ENCODE data around the gene NBEAL2.

NBEAL2 gene

DNA sequence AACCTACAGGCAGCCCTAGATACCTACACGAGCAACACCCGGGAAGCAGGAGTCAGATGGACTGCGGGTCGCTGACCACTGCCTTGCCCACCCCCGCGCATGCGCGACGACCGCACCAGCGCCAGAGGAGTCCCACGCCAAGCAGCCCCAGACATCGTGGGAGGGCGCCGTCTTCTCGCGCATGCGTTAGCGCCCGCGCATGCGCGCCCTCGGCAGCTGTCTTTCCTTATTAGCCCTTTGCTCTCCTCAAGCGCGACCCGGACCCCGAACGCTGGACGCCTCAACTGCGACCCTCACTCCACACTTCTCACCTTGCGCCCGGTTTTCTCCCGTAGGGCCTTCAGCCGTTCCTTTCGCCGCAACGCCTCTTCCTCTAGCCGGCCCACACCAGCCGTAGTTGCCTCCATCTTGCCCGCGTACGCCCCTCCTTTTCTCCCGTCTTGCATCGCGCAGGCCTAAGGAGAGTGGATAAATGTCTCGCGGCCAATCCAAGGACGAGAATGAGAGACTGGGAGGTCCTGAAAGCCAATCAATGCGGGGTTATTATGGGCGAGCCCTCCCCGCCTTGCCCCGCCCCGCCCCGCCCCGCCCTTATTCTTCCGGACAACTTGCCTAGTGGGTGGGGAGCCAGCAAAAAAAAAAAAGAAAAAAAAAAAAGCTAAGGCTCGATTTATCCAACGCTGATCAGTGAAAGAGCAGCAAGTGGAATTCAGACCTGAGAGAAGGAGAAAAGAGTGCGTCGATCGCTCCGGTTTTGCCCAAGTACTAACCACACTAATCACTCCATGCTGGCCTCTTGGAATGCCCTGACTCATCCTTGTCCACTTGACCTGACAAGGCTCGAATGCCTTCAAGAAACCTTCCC, 2.9 kb upstream of the NBEAL2 start, which contains the start of gene CCDC12:
CCDC12 (minus strand) TSS at position 420 of the 865 bp plus-strand sequence; CDS start at position 407, 13 bp downstream.
- Histone ChIP-seq H4K8ac (ENCODE audit: low read length) (peak within 1 kb of the TSS; percentile 71), H3K27me3 (ENCODE audit: control insufficient read depth in 1 of 2, insufficient read depth in 1 of 2, low read length in 2 of 2) (no peaks in the 10 kb centered on the region), H2BK5ac (ENCODE audit: low read depth, low read length, poor library complexity, severe bottlenecking) (peak within 1 kb of the TSS; percentile 99), H2AFZ (ENCODE audit: low read depth, low read length) (no peak within 1 kb of the TSS), H2BK12ac (ENCODE audit: low read length in 2 of 2) (peak within 1 kb of the TSS; percentile 47 to 51), H3K4me1 (ENCODE audit: control insufficient read depth, insufficient read depth, low read depth, low read length) (peaks cover 23% of the 10 kb centered on the region), H2BK15ac (ENCODE audit: low read depth, poor library complexity, severe bottlenecking) (peak within 1 kb of the TSS; percentile 44), H3K23ac (ENCODE audit: low read length in 2 of 2) (no peak within 1 kb of the TSS), H3K4me2 (ENCODE audit: low read length, poor library complexity, severe bottlenecking) (peak within 1 kb of the TSS; percentile 0), H3K9me3 (ENCODE audit: control insufficient read depth, low read length) (no peaks in the 10 kb centered on the region), H3K27ac (ENCODE audit: low read length, poor library complexity, severe bottlenecking) (peak within 1 kb of the TSS; percentile 94), H4K91ac (ENCODE audit: low read length) (peak within 1 kb of the TSS; percentile 85), H3K4me3 (ENCODE audit: insufficient read depth in 1 of 2, low read depth in 1 of 2, low read length in 2 of 2) (peak within 1 kb of the TSS; percentile 71 to 88), H3K18ac (ENCODE audit: low read depth in 1 of 2, low read length in 2 of 2) (peak within 1 kb of the TSS; percentile 49 to 99), H3K4ac (ENCODE audit: low read depth in 1 of 2, low read length in 2 of 2) (peak within 1 kb of the TSS; percentile 55 to 67), H3K79me1 (replicated peaks; ENCODE audit: low read length, poor library complexity, severe bottlenecking) (peaks cover 17% of the 10 kb centered on the region), H3K36me3 (ENCODE audit: control insufficient read depth in 1 of 2, insufficient read depth in 2 of 2, low read depth in 1 of 2, low read length in 2 of 2) (peaks cover 0 to 7% of the 10 kb centered on the region in 2 experiments), H2BK120ac (ENCODE audit: low read depth, low read length) (peak within 1 kb of the TSS; percentile 64), H3K9ac (ENCODE audit: low read length) (peak within 1 kb of the TSS; percentile 97), H3K14ac (ENCODE audit: low read length in 2 of 2) (peak within 1 kb of the TSS in 1 of 2 experiments; percentile 76), H2AK5ac (ENCODE audit: low read length, severe bottlenecking) (peak within 1 kb of the TSS; percentile 87)
- WGBS = under 1% methylated on average over 57 of the region's 64 CpGs
- DNase-seq = peak; percentile 100

DNA sequence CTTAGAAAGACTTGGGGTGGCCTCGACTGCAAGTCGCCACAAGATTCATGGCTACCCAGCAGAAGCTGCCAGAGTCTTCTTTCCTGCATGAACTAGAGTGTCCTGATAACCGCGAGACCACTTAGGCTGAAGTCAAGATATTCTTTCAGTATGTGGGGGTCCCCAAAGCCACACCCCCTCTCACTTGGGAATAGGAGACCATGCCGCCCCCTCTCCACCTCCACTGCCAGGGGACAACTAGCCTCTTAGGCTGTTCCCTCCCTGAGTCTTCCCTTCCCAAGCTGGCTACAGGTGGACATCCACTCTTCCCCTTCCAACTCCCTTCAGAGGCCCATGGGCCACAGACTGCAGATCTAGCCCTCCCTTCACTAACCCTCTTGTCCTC, 1.7 kb upstream of the NBEAL2 start:
- no peak overlapping the region for H3K14ac ChIP-seq (ENCODE audit: low read length in 2 of 2)
- H3K4ac ChIP-seq (ENCODE audit: low read depth in 1 of 2, low read length in 2 of 2) = no peak overlapping the region
- peak overlapping the region; percentile 47 to 75 for H2BK12ac ChIP-seq (ENCODE audit: low read length in 2 of 2)
- H3K27me3 ChIP-seq (ENCODE audit: control insufficient read depth in 1 of 2, insufficient read depth in 1 of 2, low read length in 2 of 2) = no peaks in the 10 kb centered on the region
- H3K4me3 ChIP-seq (ENCODE audit: insufficient read depth in 1 of 2, low read depth in 1 of 2, low read length in 2 of 2) = no peak overlapping the region
- no peak overlapping the region for H3K27ac ChIP-seq (ENCODE audit: low read length, poor library complexity, severe bottlenecking)
- H3K4me2 ChIP-seq (ENCODE audit: low read length, poor library complexity, severe bottlenecking) = no peak overlapping the region
- H2BK120ac ChIP-seq (ENCODE audit: low read depth, low read length) = no peak overlapping the region
- no peak overlapping the region for H2BK5ac ChIP-seq (ENCODE audit: low read depth, low read length, poor library complexity, severe bottlenecking)
- no peak for DNase-seq
- no peak overlapping the region for H4K8ac ChIP-seq (ENCODE audit: low read length)
- peak overlapping the region; percentile 30 for H4K91ac ChIP-seq (ENCODE audit: low read length)
- peak overlapping the region in 1 of 2 experiments; percentile 34 for H3K18ac ChIP-seq (ENCODE audit: low read depth in 1 of 2, low read length in 2 of 2)
- H2BK15ac ChIP-seq (ENCODE audit: low read depth, poor library complexity, severe bottlenecking) = peak overlapping the region; percentile 44
- peaks cover 17% of the 10 kb centered on the region for H3K79me1 ChIP-seq (replicated peaks; ENCODE audit: low read length, poor library complexity, severe bottlenecking)
- WGBS = 99% methylated on average over 5 of the region's 5 CpGs
- H3K9me3 ChIP-seq (ENCODE audit: control insufficient read depth, low read length) = no peaks in the 10 kb centered on the region
- peak overlapping the region; percentile 87 for H2AK5ac ChIP-seq (ENCODE audit: low read length, severe bottlenecking)
- H2AFZ ChIP-seq (ENCODE audit: low read depth, low read length) = no peak overlapping the region
- H3K9ac ChIP-seq (ENCODE audit: low read length) = no peak overlapping the region
- no peak overlapping the region for H3K23ac ChIP-seq (ENCODE audit: low read length in 2 of 2)
- H3K4me1 ChIP-seq (ENCODE audit: control insufficient read depth, insufficient read depth, low read depth, low read length) = peaks cover 24% of the 10 kb centered on the region
- peaks cover 0 to 5% of the 10 kb centered on the region in 2 experiments for H3K36me3 ChIP-seq (ENCODE audit: control insufficient read depth in 1 of 2, insufficient read depth in 2 of 2, low read depth in 1 of 2, low read length in 2 of 2)

DNA sequence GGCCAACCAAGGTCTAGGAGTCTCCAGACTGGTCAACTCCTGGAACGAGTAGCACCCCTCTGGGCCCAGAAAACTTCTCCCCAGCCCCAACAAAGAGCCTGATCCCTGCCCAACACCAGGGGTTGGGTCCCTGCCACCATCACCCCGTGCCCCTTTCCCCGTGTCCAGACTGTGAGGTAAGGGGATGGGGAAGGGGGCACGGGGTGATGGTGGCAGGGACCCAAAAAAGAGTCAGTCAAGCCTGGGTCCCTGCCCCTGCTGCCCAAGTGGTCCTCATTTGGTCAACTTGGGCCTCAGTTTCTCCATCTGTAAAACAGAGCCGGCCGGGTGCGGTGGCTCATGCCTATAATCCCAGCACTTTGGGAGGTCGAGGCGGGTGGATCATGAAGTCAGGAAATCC, 1.1 kb upstream of the NBEAL2 start:
- Histone ChIP-seq H3K4ac (ENCODE audit: low read depth in 1 of 2, low read length in 2 of 2) (no peak overlapping the region), H3K23ac (ENCODE audit: low read length in 2 of 2) (no peak overlapping the region), H3K27ac (ENCODE audit: low read length, poor library complexity, severe bottlenecking) (no peak overlapping the region), H2BK120ac (ENCODE audit: low read depth, low read length) (no peak overlapping the region), H2BK5ac (ENCODE audit: low read depth, low read length, poor library complexity, severe bottlenecking) (no peak overlapping the region), H3K9me3 (ENCODE audit: control insufficient read depth, low read length) (no peaks in the 10 kb centered on the region), H3K4me3 (ENCODE audit: insufficient read depth in 1 of 2, low read depth in 1 of 2, low read length in 2 of 2) (no peak overlapping the region), H3K9ac (ENCODE audit: low read length) (no peak overlapping the region), H3K4me2 (ENCODE audit: low read length, poor library complexity, severe bottlenecking) (no peak overlapping the region), H3K27me3 (ENCODE audit: control insufficient read depth in 1 of 2, insufficient read depth in 1 of 2, low read length in 2 of 2) (no peaks in the 10 kb centered on the region), H3K18ac (ENCODE audit: low read depth in 1 of 2, low read length in 2 of 2) (no peak overlapping the region), H3K14ac (ENCODE audit: low read length in 2 of 2) (no peak overlapping the region), H3K4me1 (ENCODE audit: control insufficient read depth, insufficient read depth, low read depth, low read length) (peaks cover 24% of the 10 kb centered on the region), H2BK15ac (ENCODE audit: low read depth, poor library complexity, severe bottlenecking) (no peak overlapping the region), H3K79me1 (replicated peaks; ENCODE audit: low read length, poor library complexity, severe bottlenecking) (peaks cover 17% of the 10 kb centered on the region), H4K91ac (ENCODE audit: low read length) (no peak overlapping the region), H3K36me3 (ENCODE audit: control insufficient read depth in 1 of 2, insufficient read depth in 2 of 2, low read depth in 1 of 2, low read length in 2 of 2) (peaks cover 0 to 5% of the 10 kb centered on the region in 2 experiments), H4K8ac (ENCODE audit: low read length) (no peak overlapping the region), H2BK12ac (ENCODE audit: low read length in 2 of 2) (no peak overlapping the region), H2AK5ac (ENCODE audit: low read length, severe bottlenecking) (peak overlapping the region; percentile 4), H2AFZ (ENCODE audit: low read depth, low read length) (no peak overlapping the region)
- DNase-seq = no peak
- WGBS = 98% methylated on average over 8 of the region's 9 CpGs

DNA sequence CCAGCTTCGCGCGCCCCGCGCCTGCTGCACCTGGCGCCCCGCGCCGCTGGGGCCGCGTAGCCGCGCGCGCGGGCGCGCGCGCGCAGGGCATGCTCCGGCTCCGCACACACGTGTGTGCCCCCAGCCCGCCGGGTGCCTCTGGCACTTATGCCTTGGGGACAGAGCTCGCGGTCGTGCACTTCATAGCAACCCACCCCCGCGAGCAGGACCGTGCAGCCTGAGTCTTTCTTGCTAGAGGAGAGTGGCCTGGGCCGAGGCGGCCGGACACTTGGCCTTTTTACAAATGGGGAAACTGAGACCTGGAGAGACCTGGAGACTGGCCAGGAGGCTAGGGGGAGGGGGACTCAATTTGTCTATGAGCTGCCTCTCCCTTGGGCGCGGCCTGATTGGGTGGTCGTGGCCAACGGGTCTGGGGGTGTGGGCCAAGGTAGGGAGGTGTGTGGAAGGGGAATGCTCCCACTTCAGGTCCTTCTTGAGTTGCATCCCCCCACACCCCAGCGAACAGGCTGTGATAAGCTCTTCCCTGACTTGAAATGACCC, 562 bp downstream of the NBEAL2 start:
- Histone ChIP-seq H3K23ac (ENCODE audit: low read length in 2 of 2) (no peak overlapping the region), H3K9me3 (ENCODE audit: control insufficient read depth, low read length) (no peaks in the 10 kb centered on the region), H2AK5ac (ENCODE audit: low read length, severe bottlenecking) (no peak overlapping the region), H4K91ac (ENCODE audit: low read length) (peak overlapping the region; percentile 66), H4K8ac (ENCODE audit: low read length) (peak overlapping the region; percentile 74), H2AFZ (ENCODE audit: low read depth, low read length) (peak overlapping the region; percentile 90), H3K27ac (ENCODE audit: low read length, poor library complexity, severe bottlenecking) (no peak overlapping the region), H3K36me3 (ENCODE audit: control insufficient read depth in 1 of 2, insufficient read depth in 2 of 2, low read depth in 1 of 2, low read length in 2 of 2) (peaks cover 0 to 6% of the 10 kb centered on the region in 2 experiments), H2BK120ac (ENCODE audit: low read depth, low read length) (no peak overlapping the region), H3K27me3 (ENCODE audit: control insufficient read depth in 1 of 2, insufficient read depth in 1 of 2, low read length in 2 of 2) (no peaks in the 10 kb centered on the region), H3K79me1 (replicated peaks; ENCODE audit: low read length, poor library complexity, severe bottlenecking) (peaks cover 17% of the 10 kb centered on the region), H3K4ac (ENCODE audit: low read depth in 1 of 2, low read length in 2 of 2) (peak overlapping the region in 1 of 2 experiments; percentile 42), H2BK5ac (ENCODE audit: low read depth, low read length, poor library complexity, severe bottlenecking) (no peak overlapping the region), H3K4me3 (ENCODE audit: insufficient read depth in 1 of 2, low read depth in 1 of 2, low read length in 2 of 2) (peak overlapping the region; percentile 80 to 96), H3K4me1 (ENCODE audit: control insufficient read depth, insufficient read depth, low read depth, low read length) (peaks cover 24% of the 10 kb centered on the region), H3K14ac (ENCODE audit: low read length in 2 of 2) (no peak overlapping the region), H3K9ac (ENCODE audit: low read length) (peak overlapping the region; percentile 69), H2BK12ac (ENCODE audit: low read length in 2 of 2) (peak overlapping the region in 1 of 2 experiments; percentile 21), H2BK15ac (ENCODE audit: low read depth, poor library complexity, severe bottlenecking) (no peak overlapping the region), H3K18ac (ENCODE audit: low read depth in 1 of 2, low read length in 2 of 2) (peak overlapping the region; percentile 14 to 49), H3K4me2 (ENCODE audit: low read length, poor library complexity, severe bottlenecking) (peak overlapping the region; percentile 95)
- 3% methylated on average over 31 of the region's 40 CpGs for WGBS
- DNase-seq = no peak

All from mesenchymal stem cell (in vitro differentiated cells and primary cell).